GM19324 (cell line): Measurements from ENCODE around the gene PTPRN2.
"Not testable (repeated sequence)": the region's sequence is repeated elsewhere in the genome, so short reads cannot be mapped to it uniquely, and the experiment has no call there.

Source experiments
- ATAC-seq: cut with Tn5 transposase; IDR thresholded peaks from one replicate; pipeline ENCODE4 v1.9.1; 2021; ENCODE audit warnings: mild to moderate bottlenecking, moderate library complexity; ENCODE audit not compliant: unreplicated experiment, low FRiP score

Gene PTPRN2

GRCh38 chr7:157737151-157738065 lies 850.2 kb downstream of the PTPRN2 start:
- ATAC-seq = no peak

- ATAC-seq = no peak
Observed at GRCh38 chr7:157736341-157736740, 851.3 kb downstream of the PTPRN2 start.

- ATAC-seq = no peak
Observed at GRCh38 chr7:157735826-157736225, 851.8 kb downstream of the PTPRN2 start.

GRCh38 chr7:157734676-157735640 lies 852.7 kb downstream of the PTPRN2 start:
- no peak for ATAC-seq

GRCh38 chr7:157733760-157734395 lies 853.7 kb downstream of the PTPRN2 start:
- ATAC-seq = not testable (repeated sequence)

- ATAC-seq = no peak
Observed at GRCh38 chr7:157731126-157731525, 856.5 kb downstream of the PTPRN2 start.

GRCh38 chr7:157730614-157731013 lies 857.0 kb downstream of the PTPRN2 start:
- ATAC-seq = no peak

GRCh38 chr7:157729566-157729965 lies 858.1 kb downstream of the PTPRN2 start:
- ATAC-seq = no peak

GRCh38 chr7:157727964-157728615 lies 859.5 kb downstream of the PTPRN2 start:
- ATAC-seq = no peak

- no peak for ATAC-seq
Observed at GRCh38 chr7:157726764-157727163, 860.9 kb downstream of the PTPRN2 start.

GRCh38 chr7:157725312-157725711 lies 862.3 kb downstream of the PTPRN2 start:
- not testable (repeated sequence) for ATAC-seq

- no peak for ATAC-seq
Observed at GRCh38 chr7:157723205-157723604, 864.4 kb downstream of the PTPRN2 start.

GRCh38 chr7:157722137-157723060 lies 865.2 kb downstream of the PTPRN2 start:
- no peak for ATAC-seq

GRCh38 chr7:157721468-157722136 lies 866.0 kb downstream of the PTPRN2 start:
- ATAC-seq = no peak

- ATAC-seq = no peak
Observed at GRCh38 chr7:157719705-157720655, 867.6 kb downstream of the PTPRN2 start.

GRCh38 chr7:157719008-157719682 lies 868.5 kb downstream of the PTPRN2 start:
- ATAC-seq = no peak
